Measurements from ENCODE around the gene BSDC1. TPM values are rescaled to one million over a fixed set of nuclear protein-coding genes. Genes with fewer than 3 reads are reported as not detected.

BSDC1 gene
- total and polyA plus RNA-seq, 2 of the 13 experiments (the other 11 are each of a cell fraction or from before 2014, with no cell fraction given), result 40.3 to 64.2 TPM

DNA sequence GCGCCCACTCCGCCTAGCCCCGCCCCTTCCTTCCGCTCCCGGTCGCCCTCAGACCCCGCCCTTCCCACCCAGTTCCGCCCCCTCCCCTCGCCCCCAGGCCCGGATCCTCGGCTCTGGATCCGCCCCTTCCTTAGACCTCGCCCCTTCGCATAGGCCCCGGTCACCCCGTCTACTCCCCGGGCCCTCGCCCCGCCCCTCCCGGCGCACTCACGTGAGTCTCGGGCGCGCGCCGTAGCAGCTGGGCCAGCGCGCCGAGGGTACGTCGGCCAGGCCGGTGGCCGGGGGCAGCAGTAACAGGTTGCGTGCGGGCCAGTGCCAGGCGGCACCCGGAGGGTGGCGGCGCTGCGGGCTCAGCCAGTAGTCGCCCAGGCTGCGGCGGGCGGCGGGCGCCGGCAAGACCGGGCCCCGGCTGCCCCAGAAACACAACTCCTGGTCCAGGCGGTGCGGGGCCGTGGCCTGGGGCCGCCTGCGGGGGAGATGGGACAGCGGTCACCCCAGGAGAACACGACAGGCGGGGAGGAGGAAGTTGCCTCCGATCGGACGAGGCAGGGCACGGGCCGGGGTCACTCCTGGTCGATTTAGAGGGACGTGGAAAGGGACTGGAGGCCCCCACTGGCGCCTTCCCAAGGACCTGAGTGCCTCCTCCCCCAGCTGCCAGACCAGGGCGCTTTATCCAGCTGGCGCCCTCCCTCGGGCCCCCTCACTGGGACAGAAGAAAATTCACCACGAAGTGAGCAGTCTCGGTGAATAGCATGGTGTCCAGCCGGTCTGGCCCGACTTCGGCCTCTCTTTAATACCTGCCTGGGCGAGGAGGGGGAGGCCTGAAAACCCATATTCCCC, 42.6 kb downstream of the BSDC1 start (continued):
- TF ChIP-seq, protein P1, sequence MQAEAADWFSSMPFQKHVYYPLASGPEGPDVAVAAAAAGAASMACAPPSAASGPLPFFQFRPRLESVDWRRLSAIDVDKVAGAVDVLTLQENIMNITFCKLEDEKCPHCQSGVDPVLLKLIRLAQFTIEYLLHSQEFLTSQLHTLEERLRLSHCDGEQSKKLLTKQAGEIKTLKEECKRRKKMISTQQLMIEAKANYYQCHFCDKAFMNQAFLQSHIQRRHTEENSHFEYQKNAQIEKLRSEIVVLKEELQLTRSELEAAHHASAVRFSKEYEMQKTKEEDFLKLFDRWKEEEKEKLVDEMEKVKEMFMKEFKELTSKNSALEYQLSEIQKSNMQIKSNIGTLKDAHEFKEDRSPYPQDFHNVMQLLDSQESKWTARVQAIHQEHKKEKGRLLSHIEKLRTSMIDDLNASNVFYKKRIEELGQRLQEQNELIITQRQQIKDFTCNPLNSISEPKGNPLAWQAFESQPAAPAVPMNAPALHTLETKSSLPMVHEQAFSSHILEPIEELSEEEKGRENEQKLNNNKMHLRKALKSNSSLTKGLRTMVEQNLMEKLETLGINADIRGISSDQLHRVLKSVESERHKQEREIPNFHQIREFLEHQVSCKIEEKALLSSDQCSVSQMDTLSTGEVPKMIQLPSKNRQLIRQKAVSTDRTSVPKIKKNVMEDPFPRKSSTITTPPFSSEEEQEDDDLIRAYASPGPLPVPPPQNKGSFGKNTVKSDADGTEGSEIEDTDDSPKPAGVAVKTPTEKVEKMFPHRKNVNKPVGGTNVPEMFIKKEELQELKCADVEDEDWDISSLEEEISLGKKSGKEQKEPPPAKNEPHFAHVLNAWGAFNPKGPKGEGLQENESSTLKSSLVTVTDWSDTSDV (CRISPR knock-in tag; IDR thresholded peaks at IDR 0.05), result no peak
- TF ChIP-seq TEAD3 (CRISPR knock-in tag; optimal IDR thresholded peaks at IDR 0.05; ENCODE audit: borderline replicate concordance) (no peak), NRL (CRISPR knock-in tag; IDR thresholded peaks at IDR 0.05; ENCODE audit: borderline replicate concordance) (peak; percentile 69; the same call in 1 of the 2 replicates), REPIN1 (CRISPR knock-in tag; IDR thresholded peaks at IDR 0.05; ENCODE audit: borderline replicate concordance, low read depth) (no peak), ZFP41 (CRISPR knock-in tag; IDR thresholded peaks at IDR 0.05; ENCODE audit: borderline replicate concordance) (no peak), ZNF124 (CRISPR knock-in tag; IDR thresholded peaks at IDR 0.05) (no peak; the same call in 1 of the 2 replicates), TAF15 (IDR thresholded peaks at IDR 0.05; ENCODE audit: low read depth, low read length, poor library complexity, severe bottlenecking) (no peak), ZNF441 (CRISPR knock-in tag; IDR thresholded peaks at IDR 0.05; ENCODE audit: borderline replicate concordance) (no peak), TAF1 (CRISPR knock-in tag; IDR thresholded peaks at IDR 0.05) (peak; percentile 48; the same call in 1 of the 2 replicates), PITX1 (CRISPR knock-in tag; IDR thresholded peaks at IDR 0.05) (no peak; the same call in 1 of the 2 replicates), ZNF891 (CRISPR knock-in tag; IDR thresholded peaks at IDR 0.05) (peak; percentile 23), ZNF263 (CRISPR knock-in tag; IDR thresholded peaks at IDR 0.05) (no peak)
- TF ChIP-seq, protein P2, sequence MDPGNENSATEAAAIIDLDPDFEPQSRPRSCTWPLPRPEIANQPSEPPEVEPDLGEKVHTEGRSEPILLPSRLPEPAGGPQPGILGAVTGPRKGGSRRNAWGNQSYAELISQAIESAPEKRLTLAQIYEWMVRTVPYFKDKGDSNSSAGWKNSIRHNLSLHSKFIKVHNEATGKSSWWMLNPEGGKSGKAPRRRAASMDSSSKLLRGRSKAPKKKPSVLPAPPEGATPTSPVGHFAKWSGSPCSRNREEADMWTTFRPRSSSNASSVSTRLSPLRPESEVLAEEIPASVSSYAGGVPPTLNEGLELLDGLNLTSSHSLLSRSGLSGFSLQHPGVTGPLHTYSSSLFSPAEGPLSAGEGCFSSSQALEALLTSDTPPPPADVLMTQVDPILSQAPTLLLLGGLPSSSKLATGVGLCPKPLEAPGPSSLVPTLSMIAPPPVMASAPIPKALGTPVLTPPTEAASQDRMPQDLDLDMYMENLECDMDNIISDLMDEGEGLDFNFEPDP (CRISPR knock-in tag; conservative IDR thresholded peaks at IDR 0.05), result no peak
- TF ChIP-seq, protein P3, sequence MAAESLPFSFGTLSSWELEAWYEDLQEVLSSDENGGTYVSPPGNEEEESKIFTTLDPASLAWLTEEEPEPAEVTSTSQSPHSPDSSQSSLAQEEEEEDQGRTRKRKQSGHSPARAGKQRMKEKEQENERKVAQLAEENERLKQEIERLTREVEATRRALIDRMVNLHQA (CRISPR knock-in tag; IDR thresholded peaks at IDR 0.05), result no peak; the same call in 1 of the 2 replicates
- TF ChIP-seq, protein P4, sequence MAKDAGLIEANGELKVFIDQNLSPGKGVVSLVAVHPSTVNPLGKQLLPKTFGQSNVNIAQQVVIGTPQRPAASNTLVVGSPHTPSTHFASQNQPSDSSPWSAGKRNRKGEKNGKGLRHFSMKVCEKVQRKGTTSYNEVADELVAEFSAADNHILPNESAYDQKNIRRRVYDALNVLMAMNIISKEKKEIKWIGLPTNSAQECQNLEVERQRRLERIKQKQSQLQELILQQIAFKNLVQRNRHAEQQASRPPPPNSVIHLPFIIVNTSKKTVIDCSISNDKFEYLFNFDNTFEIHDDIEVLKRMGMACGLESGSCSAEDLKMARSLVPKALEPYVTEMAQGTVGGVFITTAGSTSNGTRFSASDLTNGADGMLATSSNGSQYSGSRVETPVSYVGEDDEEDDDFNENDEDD (CRISPR knock-in tag; IDR thresholded peaks at IDR 0.05; ENCODE audit: borderline replicate concordance), result peak; percentile 75; the same call in 1 of the 2 replicates
- TF ChIP-seq, protein P5, sequence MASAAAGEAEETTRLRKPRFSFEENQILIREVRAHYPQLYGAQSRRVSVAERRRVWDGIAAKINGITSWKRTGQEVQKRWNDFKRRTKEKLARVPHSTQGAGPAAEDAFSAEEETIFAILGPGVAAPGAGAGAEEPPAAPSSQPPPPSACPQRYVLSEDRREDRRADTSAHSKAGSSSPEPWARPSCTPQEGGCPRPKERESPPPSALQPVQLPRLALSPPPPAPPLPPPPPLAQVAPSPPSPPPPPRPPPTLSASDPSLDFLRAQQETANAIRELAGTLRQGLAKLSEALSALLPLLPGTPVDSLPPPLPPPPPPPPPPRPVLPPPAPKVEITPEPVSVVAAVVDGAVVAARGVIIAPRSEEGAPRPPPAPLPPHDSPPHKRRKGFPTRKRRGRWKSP (CRISPR knock-in tag; IDR thresholded peaks at IDR 0.05), result no peak; the same call in 1 of the 2 replicates
- TF ChIP-seq, protein P6, sequence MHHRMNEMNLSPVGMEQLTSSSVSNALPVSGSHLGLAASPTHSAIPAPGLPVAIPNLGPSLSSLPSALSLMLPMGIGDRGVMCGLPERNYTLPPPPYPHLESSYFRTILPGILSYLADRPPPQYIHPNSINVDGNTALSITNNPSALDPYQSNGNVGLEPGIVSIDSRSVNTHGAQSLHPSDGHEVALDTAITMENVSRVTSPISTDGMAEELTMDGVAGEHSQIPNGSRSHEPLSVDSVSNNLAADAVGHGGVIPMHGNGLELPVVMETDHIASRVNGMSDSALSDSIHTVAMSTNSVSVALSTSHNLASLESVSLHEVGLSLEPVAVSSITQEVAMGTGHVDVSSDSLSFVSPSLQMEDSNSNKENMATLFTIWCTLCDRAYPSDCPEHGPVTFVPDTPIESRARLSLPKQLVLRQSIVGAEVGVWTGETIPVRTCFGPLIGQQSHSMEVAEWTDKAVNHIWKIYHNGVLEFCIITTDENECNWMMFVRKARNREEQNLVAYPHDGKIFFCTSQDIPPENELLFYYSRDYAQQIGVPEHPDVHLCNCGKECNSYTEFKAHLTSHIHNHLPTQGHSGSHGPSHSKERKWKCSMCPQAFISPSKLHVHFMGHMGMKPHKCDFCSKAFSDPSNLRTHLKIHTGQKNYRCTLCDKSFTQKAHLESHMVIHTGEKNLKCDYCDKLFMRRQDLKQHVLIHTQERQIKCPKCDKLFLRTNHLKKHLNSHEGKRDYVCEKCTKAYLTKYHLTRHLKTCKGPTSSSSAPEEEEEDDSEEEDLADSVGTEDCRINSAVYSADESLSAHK (CRISPR knock-in tag; IDR thresholded peaks at IDR 0.05; ENCODE audit: borderline replicate concordance), result no peak
- TF ChIP-seq, protein P7, sequence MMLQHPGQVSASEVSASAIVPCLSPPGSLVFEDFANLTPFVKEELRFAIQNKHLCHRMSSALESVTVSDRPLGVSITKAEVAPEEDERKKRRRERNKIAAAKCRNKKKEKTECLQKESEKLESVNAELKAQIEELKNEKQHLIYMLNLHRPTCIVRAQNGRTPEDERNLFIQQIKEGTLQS (CRISPR knock-in tag; IDR thresholded peaks at IDR 0.05), result 0 out of 2 replicates have a peak, but pooled peaks have one; percentile 9

Measured in HepG2 (cell line).